GM12873 (cell line): ENCODE results near the gene STX12.

Experiments used
- TF ChIP-seq, protein P1 (sequence below): IDR thresholded peaks from 2 replicates; pipeline ENCODE4 v1.5.1; 2012; ENCODE audit warnings: low read depth, mild to moderate bottlenecking, moderate library complexity, low read length, control low read depth; ENCODE audit not compliant: insufficient read depth; ENCODE audit errors: missing control alignments

The STX12 gene

DNA sequence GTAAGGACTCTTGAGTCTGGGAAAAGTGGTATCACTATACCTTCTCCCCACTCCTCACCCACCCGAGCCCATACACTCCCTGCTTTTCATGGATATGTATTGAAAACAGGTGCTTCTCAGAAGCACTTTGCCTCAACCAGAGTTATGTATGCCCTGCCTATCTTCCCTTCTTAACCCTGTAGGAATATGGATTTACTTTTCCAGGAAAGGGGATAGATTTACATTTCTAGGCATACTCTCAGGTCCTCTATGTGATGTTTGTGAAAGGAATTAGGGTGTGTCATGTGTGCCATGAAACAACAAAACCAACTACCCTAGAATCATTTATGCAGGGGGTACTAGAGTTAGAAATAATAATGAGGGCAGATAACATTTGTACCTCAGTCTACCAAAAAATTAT lies 11.0 kb upstream of the STX12 start:
- TF ChIP-seq, protein P1, sequence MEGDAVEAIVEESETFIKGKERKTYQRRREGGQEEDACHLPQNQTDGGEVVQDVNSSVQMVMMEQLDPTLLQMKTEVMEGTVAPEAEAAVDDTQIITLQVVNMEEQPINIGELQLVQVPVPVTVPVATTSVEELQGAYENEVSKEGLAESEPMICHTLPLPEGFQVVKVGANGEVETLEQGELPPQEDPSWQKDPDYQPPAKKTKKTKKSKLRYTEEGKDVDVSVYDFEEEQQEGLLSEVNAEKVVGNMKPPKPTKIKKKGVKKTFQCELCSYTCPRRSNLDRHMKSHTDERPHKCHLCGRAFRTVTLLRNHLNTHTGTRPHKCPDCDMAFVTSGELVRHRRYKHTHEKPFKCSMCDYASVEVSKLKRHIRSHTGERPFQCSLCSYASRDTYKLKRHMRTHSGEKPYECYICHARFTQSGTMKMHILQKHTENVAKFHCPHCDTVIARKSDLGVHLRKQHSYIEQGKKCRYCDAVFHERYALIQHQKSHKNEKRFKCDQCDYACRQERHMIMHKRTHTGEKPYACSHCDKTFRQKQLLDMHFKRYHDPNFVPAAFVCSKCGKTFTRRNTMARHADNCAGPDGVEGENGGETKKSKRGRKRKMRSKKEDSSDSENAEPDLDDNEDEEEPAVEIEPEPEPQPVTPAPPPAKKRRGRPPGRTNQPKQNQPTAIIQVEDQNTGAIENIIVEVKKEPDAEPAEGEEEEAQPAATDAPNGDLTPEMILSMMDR: no peak

DNA sequence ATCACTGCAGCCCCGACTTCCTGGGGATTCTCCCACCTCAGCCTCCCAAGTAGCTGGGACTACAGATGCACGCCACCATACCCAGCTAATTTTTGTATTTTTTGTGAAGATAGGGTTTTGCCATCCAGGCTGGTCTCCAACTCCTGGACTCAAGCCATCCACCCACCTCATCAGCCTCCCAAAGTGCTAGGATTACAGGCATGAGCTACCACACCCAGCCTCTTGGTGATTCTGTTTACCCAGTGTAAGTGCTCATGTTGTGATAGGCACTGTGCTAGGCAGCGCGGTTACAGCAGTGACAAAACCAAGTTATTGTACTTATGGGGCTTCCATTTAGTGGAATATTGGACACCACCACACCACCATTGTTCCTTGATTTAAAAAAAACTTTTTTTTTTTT lies 9.7 kb upstream of the STX12 start:
- TF ChIP-seq, protein P1: no peak

DNA sequence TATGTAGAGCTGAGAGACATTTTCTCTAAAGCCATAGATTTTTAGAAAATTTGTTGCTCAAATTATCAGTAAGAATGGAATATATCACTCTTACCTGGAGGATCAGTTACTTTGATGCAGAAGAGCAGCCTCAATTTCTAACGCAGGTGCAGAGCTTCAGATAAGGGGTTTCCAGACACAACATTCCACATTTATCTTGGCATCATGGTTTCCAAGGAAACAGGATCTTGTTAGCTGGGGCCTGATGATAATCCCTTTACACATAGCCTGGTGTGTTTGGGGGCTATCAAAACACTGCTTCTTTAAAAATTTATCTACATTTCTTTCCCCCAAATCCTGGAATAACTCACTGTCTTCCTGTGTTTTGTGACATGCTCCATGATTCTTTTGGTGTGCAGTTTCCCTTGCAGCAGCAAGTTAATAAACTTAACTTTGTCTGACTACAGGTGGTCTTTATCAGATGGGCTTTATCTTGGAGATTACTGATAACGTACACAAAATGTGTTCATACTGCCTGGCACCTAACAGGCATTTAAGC lies 2.7 kb upstream of the STX12 start:
- TF ChIP-seq, protein P1: no peak

DNA sequence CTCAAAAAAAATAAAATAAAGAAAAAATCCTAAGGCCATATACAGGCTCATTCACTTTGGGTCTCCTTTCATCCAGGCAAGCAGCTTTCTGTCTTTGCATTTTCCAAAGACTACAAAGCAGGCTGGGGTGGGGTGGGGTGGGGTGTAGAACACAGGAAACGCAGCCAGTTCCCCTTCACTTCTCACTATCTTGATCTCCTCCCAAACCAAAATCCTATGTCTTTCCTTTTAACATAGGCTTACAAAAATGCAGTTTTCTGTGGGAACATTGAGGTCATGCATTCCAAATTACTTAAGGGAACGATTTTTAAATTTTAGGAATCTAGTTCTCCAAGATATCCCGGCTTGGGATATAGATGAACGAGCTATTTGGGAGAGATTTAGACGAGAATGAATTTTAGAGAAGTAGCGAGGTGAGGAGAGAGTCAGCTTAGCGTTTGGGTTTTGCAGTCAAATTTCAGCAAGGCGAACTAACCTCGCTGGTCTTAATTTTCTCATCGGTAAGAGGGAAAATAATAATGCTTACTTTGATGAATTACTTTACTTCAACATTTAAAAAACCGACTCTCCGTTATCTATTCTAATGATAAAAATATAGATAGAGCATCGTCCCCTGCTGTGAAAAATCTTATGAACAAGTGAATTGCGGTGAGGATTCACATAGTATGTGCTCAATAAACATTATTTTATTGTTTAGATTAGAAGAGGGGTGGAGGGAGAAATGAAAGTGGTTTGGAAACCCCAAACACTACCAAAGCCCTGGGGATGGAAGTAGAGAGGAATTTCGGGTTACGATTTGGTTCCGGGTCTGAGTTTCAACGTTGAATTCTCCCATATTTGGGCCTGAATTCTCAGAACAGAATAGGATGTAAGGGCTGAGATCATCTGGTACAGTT lies 735 bp upstream of the STX12 start:
- TF ChIP-seq, protein P1: no peak

DNA sequence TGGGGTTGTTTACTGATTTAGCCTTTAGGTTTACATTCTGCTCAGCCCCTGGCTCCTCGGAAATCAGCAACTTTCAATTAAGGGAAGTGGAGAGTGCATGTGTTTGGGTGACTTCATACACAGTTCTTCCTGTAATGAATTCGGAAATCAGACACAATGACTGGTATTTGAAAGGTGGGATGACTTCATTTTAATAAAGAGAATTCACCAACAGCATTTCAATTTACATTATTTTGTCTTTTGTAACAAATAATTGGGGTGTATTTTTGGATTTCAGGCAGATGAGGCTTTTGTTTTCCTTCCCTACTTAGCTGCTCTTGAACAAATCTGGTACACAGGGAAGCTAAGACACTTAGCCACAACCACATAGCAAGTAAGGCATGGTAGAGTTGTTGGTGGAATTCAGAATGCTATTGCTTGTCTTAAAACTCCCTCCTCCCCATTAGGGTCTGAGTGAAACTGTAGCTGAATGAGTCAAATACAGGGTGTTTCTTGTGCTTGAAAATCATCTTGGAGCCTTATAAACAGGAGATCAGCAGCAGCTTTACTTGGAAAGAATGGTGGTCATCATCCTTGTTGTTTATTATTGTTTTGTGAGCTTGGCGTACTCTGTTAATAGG lies 917 bp downstream of the STX12 start:
- TF ChIP-seq, protein P1: no peak

DNA sequence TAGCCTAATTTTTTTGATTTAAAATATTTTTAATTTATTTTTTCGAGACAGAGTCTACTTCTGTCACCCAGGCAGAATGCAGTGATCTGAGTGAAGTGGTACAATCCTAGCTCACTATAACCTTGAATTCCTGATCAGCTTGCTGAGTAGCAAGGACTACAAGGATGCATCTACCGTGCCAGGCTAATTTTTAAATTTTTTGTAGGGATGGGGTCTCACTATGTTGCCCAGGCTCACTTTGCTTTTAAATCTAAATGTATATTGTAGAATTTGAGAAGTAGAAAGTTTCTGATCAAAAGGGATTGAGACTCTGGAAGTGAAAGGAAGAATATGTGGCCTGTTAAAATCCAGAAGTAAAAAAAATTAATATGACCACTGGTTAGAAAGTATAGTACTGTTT lies 1.6 kb downstream of the STX12 start:
- TF ChIP-seq, protein P1: no peak

DNA sequence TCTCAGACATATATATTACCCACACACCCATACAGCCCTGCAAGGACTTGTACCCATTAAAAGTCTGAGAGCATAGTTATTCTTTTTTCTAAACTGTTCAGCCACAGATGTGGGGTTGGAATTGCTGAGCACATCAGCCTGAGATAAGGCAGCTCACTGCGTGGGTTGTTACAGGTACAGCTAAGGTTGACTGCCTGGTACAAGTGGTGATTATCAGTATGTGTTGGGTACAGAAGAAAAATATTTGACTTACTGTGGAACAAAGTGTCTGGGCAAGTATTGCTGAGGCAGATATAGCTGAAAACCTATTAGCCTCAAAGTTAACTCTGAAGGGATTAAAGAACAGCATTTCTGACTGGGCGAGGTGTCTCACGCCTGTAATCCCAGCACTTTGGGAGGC lies 5.0 kb downstream of the STX12 start:
- TF ChIP-seq, protein P1: no peak
